SKM-1 (cell line): Measurements from ENCODE around the gene FBLN7.
"Not testable (repeated sequence)": the region's sequence is repeated elsewhere in the genome, so short reads cannot be mapped to it uniquely, and the experiment has no call there.

Source experiments
- DNase-seq: peaks from one replicate; lab custom pipeline; 2025; ENCODE audit not compliant: unreplicated experiment; lab: John Stamatoyannopoulos, UW

FBLN7 gene

GRCh38 chr2:112182581-112183034, 44.4 kb downstream of the FBLN7 start:
- no peak for DNase-seq

GRCh38 chr2:112183327-112184025, 45.3 kb downstream of the FBLN7 start:
- no peak for DNase-seq

DNA sequence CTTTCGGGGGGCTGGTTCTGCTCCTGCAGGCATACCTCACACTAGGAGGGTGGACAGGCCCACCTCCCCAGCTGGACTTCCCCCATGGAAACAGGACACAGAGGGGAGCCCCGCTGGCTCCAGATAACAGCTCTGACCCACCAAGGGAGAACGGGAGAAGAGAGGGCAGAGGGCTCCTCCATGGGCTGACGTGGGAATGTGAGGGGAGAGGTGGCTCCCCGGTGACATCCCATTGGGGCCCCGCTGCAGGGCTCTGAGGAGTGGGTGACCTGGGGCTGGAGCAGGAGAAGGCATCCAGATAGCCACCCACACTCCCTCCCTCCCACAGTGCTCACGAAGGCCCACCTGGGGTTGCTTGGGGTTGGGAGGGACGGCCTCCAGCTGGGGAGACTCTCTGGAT, 45.9 kb downstream of the FBLN7 start:
- no peak for DNase-seq

DNA sequence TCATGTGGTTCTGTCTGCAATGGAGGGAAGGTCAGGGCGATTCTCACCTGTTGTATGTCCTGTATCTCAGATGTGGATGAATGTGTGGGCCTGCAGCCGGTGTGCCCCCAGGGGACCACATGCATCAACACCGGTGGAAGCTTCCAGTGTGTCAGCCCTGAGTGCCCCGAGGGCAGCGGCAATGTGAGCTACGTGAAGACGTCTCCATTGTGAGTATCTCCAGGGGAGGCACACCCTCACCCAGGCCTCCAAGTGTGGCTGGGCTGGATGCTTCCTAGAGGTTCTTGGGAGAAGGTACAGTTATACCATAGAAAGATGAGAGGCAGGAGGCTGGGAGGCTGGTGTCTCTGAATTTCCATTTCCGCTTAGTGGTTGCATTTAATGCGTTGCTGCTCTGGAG, 46.9 kb downstream of the FBLN7 start:
- no peak for DNase-seq

DNA sequence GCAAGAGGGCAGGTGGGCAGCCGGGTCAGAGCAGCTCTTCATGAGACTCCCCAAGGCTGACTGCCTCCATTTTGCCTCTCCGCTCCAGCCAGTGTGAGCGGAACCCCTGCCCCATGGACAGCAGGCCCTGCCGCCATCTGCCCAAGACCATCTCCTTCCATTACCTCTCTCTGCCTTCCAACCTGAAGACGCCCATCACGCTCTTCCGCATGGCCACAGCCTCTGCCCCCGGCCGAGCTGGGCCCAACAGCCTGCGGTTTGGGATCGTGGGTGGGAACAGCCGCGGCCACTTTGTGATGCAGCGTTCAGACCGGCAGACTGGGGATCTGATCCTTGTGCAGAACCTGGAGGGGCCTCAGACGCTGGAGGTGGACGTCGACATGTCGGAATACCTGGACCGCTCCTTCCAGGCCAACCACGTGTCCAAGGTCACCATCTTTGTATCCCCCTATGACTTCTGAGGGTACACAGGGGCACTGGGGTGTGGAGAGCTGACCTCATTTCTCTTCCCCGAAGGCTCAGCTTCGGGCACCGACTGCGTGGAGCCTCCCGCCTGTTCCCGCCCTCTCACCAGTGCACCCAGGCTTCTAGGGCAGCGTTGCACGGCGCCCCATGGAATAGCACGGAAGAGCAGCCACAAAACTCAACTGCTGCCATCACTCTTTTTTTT, 49.0 kb downstream of the FBLN7 start:
- no peak for DNase-seq

DNA sequence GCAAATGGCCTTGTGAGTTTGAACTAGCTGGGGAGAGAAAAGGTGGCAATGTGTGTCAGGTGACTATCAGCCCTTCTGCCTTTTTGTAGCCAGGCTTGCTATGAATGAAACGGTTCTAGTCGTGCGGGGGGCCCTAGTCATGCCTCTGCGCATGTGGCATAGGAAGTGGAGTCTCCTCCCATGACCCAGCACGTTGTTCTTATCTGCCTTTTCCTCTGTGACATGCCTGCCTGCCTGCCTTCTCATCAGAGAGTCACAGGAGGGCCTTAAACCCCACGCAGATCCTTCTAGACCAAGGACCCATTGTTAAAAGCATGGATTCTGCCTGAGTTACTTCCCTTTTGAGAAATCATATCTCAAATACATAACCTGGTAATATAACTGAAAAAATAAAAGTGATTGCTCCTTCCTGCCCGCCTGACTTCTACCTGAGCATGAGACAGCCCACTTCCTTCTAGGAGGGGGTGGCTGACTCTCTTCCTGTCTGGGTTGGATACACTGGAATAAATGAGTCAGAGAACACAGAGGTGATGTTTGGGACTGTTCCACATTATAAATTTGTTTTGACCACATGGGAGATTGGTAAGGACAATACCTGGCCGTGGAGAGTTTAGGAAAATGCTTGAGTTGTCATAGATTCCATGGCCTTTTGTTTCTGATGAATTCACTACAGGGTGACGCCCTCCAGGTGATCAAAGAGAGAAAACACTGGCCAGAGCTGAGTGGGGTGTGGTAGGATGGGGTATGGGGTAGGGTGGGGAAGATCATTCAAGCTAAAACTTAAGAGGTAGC, 49.8 kb downstream of the FBLN7 start:
- DNase-seq: no peak

- no peak for DNase-seq
Measured at GRCh38 chr2:112189001-112189556, 50.9 kb downstream of the FBLN7 start.

DNA sequence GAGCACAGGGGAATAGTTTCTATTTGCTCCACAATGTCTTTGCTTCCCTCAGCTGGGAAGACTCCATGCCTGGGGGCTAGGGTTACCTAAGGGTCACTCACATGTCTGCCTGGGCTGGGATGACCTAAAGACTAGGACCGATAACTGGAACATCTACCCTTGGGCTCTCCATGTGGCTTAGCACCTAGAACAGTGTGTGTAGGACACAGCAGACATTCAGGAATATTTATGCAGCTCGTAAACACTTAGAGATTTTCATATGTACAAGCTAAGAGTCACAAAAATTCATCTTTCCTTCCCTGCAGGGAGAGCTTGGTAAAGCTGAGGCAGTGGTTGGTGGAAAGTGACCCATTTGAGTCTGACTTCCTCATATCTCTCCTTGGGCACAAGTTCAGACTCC, 55.8 kb downstream of the FBLN7 start:
- DNase-seq: no peak

DNA sequence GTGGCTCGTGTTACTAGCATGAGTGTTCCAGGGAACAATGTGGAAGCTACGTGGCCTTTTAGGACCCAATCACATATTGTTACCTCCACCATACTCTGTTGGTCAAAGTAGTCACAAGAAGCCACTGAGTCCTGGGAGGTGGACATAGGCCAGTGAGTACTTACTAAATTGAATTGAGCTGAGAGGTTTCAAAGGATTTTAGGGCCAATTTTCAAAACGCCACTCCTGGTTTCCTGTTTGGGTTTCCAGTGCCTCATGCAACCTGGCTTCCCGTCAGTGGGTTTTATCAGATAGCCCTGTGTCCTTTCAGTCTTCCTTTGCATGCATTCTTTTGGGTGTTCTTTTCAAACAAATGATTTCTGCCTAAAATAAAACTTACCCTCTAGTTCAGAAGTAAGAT, 56.3 kb downstream of the FBLN7 start:
- no peak for DNase-seq

- no peak for DNase-seq
Measured at GRCh38 chr2:112195167-112195766, 57.1 kb downstream of the FBLN7 start.

GRCh38 chr2:112195950-112196349, 57.8 kb downstream of the FBLN7 start:
- no peak for DNase-seq

DNA sequence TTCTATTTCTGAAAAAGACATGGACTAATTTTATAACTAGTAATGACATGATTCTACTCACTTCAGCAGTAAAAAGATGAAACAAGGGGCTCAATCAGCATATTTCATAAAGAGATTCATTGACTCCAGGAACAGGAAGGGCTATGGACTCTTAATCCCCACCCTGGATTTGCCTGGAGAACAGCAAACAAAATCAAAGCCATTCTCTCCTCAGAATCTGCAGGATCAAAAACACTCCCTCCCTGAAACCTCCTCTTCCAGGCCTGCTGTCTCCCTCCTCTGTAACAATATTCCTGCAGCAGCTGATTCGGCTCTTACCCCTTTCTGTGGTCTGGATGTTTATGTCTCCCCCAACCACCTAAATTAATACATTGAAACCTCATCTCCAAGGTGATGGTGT, 59.7 kb downstream of the FBLN7 start:
- DNase-seq: no peak

DNA sequence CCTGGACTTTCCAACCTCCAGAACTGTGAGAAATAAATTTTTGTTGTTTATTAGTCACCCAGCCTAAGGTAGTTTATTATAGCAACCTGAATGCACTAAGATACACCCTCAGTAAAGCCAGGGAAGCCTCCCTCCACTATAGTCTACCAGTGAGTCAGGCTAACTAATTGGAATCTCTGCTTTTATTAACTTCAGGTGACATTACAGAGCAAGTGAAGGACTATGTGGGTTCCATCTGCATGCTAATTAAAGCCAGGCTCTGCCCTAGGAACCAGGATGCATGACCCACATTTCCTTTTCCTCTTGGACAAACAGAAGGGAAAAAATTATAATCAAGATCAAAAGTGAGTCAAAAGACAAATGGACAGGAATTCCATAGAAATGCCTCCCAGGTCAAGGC, 60.6 kb downstream of the FBLN7 start:
- no peak for DNase-seq

- DNase-seq: no peak
Measured at GRCh38 chr2:112199188-112199587, 61.0 kb downstream of the FBLN7 start.

DNA sequence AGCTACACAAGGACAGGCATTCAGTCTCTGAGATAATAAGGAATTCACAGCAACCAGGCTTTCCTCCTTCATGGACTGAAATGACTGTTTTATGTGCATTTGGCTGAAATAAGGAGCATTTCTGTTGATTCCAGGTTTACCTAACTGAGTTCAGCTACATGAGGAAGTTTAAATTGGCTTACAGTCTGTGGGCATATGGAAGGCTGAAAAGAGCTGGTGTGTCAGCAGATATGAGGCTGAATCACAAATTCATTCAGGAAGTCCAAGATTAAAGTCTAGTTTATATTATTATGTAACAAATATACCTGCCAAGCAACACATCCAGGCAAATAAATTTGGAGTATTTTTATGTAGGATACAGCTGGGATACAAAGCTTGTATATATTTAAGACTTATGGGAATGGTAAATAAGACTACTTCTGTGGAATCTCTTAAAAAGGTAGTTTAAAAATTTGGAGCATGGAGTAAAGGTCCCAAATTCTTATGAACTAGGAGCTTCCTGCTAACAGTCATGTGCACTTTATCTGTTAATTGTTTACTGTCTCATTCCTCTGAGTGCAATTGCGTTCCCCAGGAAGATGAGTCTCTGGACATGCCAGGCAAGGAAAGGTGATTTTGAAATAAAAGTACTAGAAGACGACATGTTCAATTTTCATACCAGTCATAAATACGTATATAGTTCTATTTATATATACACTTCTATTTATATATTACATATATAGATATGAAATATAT, 63.7 kb downstream of the FBLN7 start:
- DNase-seq: no peak

DNA sequence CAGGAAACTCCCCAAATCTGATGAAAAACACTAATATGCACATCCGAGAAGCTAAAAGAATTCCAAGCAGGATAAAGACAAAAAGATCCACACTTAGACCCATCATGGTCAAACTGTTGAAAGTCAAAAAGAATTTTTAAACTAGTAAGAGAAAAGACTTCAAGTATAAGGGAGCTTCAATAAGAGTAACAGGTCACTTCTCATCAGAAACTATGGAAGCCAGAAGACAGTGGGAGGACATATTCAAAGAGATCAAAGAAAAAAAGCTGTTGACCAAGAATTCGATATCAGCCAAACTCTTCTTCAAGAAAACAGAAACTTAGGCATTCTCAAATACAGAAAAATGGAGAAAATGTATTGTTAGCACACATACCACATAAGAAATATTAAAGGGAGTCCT, 66.2 kb downstream of the FBLN7 start:
- peak; percentile 20 for DNase-seq

DNA sequence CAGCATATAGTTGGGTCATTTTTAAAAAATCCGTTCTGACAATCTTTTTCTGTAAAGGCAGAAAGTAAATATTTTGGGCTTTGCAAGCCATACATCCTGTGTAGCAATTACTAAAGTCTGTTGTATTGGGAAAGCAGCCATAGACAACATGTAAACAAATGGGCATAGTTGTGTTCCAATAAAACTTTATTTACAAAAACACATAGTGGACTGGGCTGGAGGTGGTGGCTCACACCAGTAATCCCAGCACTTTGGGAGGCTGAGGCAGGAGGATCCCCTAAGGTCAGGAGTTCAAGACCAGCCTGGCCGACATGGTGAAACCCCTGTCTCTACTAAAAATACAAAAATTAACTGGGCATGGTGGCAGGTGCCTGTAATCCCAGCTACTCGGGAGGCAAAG, 69.7 kb downstream of the FBLN7 start:
- not testable (repeated sequence) for DNase-seq

GRCh38 chr2:112216167-112216566, 78.0 kb downstream of the FBLN7 start:
- no peak for DNase-seq

DNA sequence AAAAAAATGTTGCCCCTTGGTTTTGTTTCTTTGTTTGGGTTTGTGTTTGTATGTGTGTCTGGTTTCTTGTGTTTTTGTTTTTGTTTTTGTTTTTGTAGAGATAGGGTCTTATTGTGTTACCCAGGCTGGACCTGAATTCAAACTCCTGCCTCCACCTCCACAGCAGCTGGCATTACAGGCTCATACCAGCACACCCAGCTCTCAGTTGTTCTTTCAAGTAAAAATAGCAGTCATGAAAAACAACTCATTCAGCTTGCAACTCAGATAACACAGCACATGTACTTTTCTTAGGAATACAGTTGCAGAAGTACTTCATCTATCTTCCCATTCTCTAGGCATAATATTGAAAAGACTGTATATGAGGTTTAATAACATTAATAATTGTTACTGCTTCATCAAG, 79.7 kb downstream of the FBLN7 start:
- DNase-seq: no peak

- DNase-seq: no peak
Measured at GRCh38 chr2:112220186-112220585, 82.0 kb downstream of the FBLN7 start.

- DNase-seq: no peak
Measured at GRCh38 chr2:112220831-112221230, 82.6 kb downstream of the FBLN7 start.
